GM10847 (cell line): Measurements from ENCODE around the gene CNTNAP5.

Experiments
- POLR2A ChIP-seq: IDR thresholded peaks from 2 replicates; pipeline ENCODE4 v1.6.1; 2011; ENCODE audit not compliant: insufficient read length; ENCODE audit errors: extremely low read depth

CNTNAP5 gene

DNA sequence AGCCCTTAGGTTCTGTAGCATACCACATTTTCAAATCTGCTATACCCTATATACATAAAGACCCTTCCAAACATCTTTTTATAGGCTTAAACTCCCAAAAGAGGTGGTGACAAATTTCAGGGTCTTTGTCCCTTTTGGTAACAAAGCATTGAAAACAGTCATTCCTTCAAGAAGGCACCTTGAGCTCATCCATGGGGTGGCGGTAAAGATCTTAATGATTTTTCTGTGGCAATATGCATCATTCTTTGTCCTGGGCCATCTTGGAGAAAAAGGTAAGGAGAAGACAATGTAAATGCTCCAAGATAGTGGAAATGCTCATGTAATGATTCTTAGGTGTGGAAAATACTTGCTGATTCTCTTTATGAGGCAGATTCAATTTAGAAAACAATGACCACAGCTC is 890.5 kb downstream of the CNTNAP5 start:
- TF ChIP-seq POLR2A = no peak

DNA sequence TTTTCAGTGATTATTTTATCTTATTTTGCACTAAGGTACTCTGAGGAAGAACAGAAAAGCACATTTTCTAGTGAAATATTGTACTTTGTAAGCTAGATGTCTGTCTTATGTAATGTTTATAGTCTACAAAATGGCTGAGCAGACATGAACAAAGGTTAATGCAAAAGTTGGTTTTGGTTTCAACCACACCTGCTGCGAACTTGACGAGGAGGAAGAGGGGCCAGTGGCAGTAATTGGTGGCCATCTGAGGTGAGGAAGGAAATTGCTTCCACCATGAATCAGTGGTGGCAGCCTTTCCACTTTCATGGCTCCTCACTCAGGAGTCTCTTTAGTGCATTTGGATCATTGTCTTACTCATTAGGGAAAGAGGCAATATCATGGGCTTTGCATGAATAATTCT is 894.2 kb downstream of the CNTNAP5 start:
- TF ChIP-seq POLR2A = no peak

DNA sequence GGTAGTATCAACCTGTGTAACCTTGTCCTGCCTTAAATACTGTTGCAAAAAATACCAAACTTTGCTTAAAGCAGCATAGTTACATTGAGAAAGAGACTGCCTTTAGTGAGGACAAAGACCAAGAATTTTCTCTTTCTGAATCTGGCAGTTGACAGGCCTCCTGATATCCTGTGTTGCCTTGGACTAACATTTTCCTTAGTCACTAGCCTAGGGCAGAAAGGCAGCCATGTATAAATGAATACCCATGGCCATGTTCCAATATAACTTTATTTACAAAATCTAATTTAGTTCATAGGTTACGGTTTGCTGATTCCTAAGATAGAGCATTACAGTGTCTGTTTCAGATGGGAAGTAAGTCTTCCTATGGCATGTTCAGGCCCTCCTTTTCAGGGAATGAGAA is 895.4 kb downstream of the CNTNAP5 start:
- no peak for TF ChIP-seq POLR2A

DNA sequence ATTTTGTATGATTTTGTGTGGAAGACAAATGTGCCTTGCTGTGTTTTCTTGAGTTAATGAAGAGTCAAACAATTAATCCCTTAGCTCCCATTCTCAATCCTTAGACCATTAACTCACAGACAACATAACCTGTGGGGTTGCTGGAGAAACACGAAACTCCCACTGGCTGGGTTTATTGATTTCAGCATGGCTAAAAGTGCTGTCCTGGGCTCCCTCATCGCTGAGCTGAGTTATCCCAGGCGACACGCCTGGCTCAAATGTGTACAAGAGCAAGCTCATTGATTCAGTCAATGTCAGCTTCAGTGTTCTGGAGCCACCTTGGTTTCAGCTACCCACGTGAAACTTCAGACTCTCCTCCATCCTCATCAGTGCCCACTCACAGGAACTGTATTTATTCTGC is 896.1 kb downstream of the CNTNAP5 start:
- TF ChIP-seq POLR2A = no peak

DNA sequence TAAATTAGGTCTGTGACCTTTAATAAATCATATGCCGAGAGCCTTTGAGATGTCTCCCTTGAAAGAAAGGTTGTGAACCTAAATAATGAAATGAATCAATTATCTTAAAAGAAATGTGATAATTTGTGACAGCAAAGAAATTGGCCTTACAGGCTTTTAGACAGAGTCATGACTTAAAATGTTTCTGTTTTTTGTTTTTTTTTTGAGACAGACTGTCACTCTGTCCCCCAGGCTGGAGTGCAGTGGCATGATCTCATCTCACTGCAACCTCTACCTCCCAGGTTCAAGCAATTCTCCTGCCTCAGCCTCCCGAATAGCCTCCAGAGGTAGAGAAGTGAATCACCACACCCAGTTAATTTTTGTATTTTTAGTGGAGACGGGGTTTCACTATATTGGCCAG is 898.0 kb downstream of the CNTNAP5 start:
- no peak for TF ChIP-seq POLR2A

DNA sequence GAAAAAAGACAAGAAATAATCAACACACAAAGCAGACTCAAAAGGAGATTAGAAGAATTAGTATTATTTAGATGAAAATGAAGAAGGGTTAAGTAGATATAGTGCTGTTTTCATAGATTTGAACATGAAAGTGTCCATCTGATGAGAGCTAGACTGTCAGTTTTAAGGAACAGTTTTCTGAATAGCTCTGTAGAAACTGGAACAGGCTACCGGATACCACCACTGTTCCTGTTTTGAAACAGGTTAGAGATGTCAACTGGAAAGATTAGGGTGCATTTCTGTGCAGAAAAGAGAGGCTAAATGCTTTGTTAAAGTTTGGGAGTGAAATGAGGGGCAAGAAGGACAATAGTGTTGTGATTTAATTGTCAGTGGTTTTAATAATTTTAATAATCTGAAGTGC is 908.8 kb downstream of the CNTNAP5 start:
- no peak for TF ChIP-seq POLR2A

DNA sequence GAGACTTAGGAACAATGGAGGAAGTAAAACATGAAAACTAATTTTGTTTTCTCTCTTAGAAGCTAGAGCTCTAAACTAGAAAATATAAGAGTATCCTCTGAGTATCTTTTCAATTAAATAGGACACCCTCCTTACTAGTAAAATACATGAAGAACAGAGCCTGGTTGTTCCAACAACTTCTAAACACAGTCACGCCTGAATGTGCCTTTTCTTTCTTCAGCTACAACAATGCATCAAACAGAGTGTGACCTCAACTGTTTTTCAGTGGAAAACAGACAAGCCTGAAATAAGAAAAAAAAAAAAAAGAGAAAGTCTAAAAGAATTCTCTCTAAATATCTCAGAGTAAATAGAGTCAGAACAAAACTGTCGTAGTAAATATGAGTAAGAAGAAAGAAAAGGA is 928.8 kb downstream of the CNTNAP5 start:
- TF ChIP-seq POLR2A = no peak

DNA sequence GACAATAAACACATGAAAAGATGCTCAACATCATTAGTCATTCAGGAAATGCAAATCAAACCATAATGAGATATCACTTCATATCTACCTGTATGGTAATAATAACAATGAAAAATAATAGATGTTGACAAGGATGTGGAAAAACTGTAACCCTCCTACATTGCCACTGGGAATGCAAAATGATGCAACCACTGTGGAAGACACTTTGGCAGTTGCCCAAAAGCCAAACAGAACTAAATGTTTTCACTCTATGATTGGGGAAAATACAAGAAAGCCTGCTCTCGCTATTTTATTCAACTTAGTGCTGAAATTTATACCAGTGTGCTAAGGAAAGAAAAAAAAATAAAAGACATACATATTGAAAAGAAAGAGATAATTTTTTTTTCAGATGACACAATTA is 934.5 kb downstream of the CNTNAP5 start:
- TF ChIP-seq POLR2A = no peak

DNA sequence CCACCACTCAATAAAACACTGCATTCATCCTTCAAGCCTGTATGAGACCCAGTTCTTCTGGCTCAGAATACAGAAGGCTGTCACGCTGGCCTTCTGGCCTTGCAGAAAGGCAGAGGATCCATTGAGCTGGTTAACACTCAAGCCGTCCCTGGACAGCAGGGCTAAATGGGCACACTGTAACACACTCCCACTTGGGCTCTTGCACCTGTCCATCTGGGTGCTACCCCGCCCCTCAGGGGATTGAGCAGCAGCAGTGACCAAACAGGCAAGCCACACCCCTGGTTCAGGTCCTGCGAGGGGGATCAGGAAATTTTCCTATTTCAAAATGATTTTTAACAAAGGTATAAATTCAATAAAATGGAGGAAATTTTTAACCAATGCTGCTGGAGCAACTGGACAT is 936.0 kb downstream of the CNTNAP5 start:
- no peak for TF ChIP-seq POLR2A
